PC-3 (cell line): ENCODE data around the gene RASSF4.

ENCODE experiments used
- CTCF ChIP-seq: fragments of 300-600 bp; sonication (generic); conservative IDR thresholded peaks from 2 replicates; pipeline ENCODE4 v1.5.1; 2017; ENCODE audit warnings: antibody characterized with exemption, low read depth, mild to moderate bottlenecking, low read length
- EZH2 ChIP-seq: fragments of 300-600 bp; sonication (generic); IDR thresholded peaks from one replicate; pipeline ENCODE4 v1.6.1; 2017; ENCODE audit warnings: antibody characterized with exemption, mild to moderate bottlenecking, low read length; ENCODE audit not compliant: unreplicated experiment

- TF ChIP-seq CTCF (no peak), EZH2 (no peak)
Observed at GRCh38 chr10:44978213-44978569, 18.6 kb downstream of the RASSF4 start.
